ENCODE data around the gene TNS3. TPM values are rescaled to one million over a fixed set of nuclear protein-coding genes. Genes with fewer than 3 reads are reported as not detected.

TNS3 gene
- total RNA-seq, 1 donor from 2014 or later, result 92.9 TPM

DNA sequence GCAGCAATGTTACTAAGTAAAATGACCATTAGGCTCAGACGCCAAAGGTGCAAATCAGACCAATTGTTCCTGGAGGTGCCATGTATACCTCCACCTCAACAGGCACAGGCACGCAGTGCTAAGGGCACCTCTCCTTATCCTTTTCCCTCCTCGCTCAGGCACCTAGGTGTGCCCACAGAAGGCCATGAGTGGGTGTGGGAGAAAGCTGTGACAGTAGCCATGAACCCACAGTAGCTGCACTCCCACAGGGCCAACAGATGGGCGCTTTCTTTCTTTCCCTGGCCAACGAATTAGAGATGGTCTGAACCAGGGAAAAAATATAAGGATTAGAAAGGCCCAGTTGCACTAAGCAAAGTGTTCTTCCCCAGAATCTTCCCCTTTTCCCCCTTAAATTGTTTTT, 15.5 kb upstream of the TNS3 start:
- Histone ChIP-seq H4K20me1 (ENCODE audit: insufficient read depth, low read length) (no peaks in the 10 kb centered on the region), H3K9ac (ENCODE audit: low read length) (no peak overlapping the region), H3K9me3 (ENCODE audit: insufficient read depth, low read depth, low read length) (peaks cover 26% of the 10 kb centered on the region), H3K36me3 (ENCODE audit: insufficient read depth, low read length) (no peaks in the 10 kb centered on the region), H3K79me2 (ENCODE audit: insufficient read depth, low read length) (no peaks in the 10 kb centered on the region), H3K4me3 (ENCODE audit: insufficient read depth, low read depth, low read length) (no peak overlapping the region), H3K27me3 (ENCODE audit: insufficient read depth, low read length) (no peaks in the 10 kb centered on the region), H2AFZ (ENCODE audit: low read depth, low read length) (no peak overlapping the region), H3K27ac (ENCODE audit: low read depth, low read length) (no peak overlapping the region), H3K4me1 (ENCODE audit: insufficient read depth, low read length) (peaks cover 24% of the 10 kb centered on the region), H3K4me2 (ENCODE audit: low read length) (no peak overlapping the region)
- TF ChIP-seq, protein P1, sequence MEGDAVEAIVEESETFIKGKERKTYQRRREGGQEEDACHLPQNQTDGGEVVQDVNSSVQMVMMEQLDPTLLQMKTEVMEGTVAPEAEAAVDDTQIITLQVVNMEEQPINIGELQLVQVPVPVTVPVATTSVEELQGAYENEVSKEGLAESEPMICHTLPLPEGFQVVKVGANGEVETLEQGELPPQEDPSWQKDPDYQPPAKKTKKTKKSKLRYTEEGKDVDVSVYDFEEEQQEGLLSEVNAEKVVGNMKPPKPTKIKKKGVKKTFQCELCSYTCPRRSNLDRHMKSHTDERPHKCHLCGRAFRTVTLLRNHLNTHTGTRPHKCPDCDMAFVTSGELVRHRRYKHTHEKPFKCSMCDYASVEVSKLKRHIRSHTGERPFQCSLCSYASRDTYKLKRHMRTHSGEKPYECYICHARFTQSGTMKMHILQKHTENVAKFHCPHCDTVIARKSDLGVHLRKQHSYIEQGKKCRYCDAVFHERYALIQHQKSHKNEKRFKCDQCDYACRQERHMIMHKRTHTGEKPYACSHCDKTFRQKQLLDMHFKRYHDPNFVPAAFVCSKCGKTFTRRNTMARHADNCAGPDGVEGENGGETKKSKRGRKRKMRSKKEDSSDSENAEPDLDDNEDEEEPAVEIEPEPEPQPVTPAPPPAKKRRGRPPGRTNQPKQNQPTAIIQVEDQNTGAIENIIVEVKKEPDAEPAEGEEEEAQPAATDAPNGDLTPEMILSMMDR (IDR thresholded peaks at IDR 0.05; ENCODE audit: insufficient read depth, low read depth, low read length), result no peak
- TF ChIP-seq EZH2 (IDR thresholded peaks at IDR 0.05; ENCODE audit: insufficient read depth, low read length), result no peak
- Mint-ChIP-seq H3K9me3 (ENCODE audit: unreplicated experiment) (peaks cover 21% of the 10 kb centered on the region), H3K4me1 (ENCODE audit: low read depth, unreplicated experiment) (peaks cover 23% of the 10 kb centered on the region), H3K36me3 (ENCODE audit: low read depth, unreplicated experiment) (peaks cover 2% of the 10 kb centered on the region), H3K4me3 (ENCODE audit: unreplicated experiment) (no peak overlapping the region), H3K27ac (ENCODE audit: unreplicated experiment) (no peak overlapping the region), H3K27me3 (ENCODE audit: low read depth, unreplicated experiment) (no peaks in the 10 kb centered on the region)
- FAIRE-seq (no peak), DNase-seq (ENCODE audit: low read depth) (no peak)

DNA sequence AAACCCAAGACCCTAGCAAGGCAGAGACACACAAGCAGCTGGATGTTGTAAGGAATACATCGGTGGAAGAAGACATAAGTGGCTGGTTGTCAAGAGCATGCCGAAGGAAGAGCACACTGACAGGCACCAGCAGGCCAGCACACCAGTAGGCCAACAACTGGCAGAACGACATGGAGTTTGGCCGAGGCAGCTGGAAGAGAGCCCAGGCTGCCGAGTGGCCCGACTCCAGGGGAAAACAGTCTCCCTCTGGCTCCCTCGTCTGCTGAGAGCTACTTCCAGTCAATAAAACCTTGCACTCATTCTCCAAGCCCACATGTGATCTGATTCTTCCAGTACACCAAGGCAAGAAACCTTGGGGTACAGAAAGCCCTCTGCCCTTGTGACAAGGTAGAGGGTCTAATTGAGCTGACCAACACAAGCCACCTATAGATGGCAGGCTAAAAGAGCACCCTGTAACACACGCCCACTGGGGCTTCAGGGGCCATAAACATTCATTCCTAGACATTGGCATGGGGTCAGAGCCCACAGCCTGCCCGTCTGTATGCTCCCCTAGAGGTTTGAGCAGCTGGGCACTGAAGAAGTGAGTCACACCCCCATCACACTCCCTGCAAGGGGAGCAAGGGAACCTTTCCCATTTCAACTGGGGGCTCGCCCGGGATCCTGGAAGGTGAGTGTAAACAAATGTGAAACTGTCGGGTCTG, 14.7 kb upstream of the TNS3 start:
- Mint-ChIP-seq H3K9me3 (ENCODE audit: unreplicated experiment) (peaks cover 21% of the 10 kb centered on the region), H3K4me3 (ENCODE audit: unreplicated experiment) (no peak overlapping the region), H3K27ac (ENCODE audit: unreplicated experiment) (no peak overlapping the region), H3K36me3 (ENCODE audit: low read depth, unreplicated experiment) (peaks cover 2% of the 10 kb centered on the region), H3K27me3 (ENCODE audit: low read depth, unreplicated experiment) (no peaks in the 10 kb centered on the region), H3K4me1 (ENCODE audit: low read depth, unreplicated experiment) (peaks cover 22% of the 10 kb centered on the region)
- peaks cover 26% of the 10 kb centered on the region for H3K9me3 ChIP-seq (ENCODE audit: insufficient read depth, low read depth, low read length)
- H3K79me2 ChIP-seq (ENCODE audit: insufficient read depth, low read length), result no peaks in the 10 kb centered on the region
- FAIRE-seq (no peak), DNase-seq (ENCODE audit: low read depth) (no peak)
- no peaks in the 10 kb centered on the region for H3K27me3 ChIP-seq (ENCODE audit: insufficient read depth, low read length)
- H3K4me2 ChIP-seq (ENCODE audit: low read length), result no peak overlapping the region
- no peak for TF ChIP-seq EZH2 (IDR thresholded peaks at IDR 0.05; ENCODE audit: insufficient read depth, low read length)
- TF ChIP-seq, protein P1 (IDR thresholded peaks at IDR 0.05; ENCODE audit: insufficient read depth, low read depth, low read length), result no peak
- H3K9ac ChIP-seq (ENCODE audit: low read length), result no peak overlapping the region
- no peak overlapping the region for H3K27ac ChIP-seq (ENCODE audit: low read depth, low read length)
- H4K20me1 ChIP-seq (ENCODE audit: insufficient read depth, low read length), result no peaks in the 10 kb centered on the region
- H3K4me3 ChIP-seq (ENCODE audit: insufficient read depth, low read depth, low read length), result no peak overlapping the region
- H2AFZ ChIP-seq (ENCODE audit: low read depth, low read length), result no peak overlapping the region
- H3K4me1 ChIP-seq (ENCODE audit: insufficient read depth, low read length), result peaks cover 17% of the 10 kb centered on the region
- H3K36me3 ChIP-seq (ENCODE audit: insufficient read depth, low read length), result no peaks in the 10 kb centered on the region

DNA sequence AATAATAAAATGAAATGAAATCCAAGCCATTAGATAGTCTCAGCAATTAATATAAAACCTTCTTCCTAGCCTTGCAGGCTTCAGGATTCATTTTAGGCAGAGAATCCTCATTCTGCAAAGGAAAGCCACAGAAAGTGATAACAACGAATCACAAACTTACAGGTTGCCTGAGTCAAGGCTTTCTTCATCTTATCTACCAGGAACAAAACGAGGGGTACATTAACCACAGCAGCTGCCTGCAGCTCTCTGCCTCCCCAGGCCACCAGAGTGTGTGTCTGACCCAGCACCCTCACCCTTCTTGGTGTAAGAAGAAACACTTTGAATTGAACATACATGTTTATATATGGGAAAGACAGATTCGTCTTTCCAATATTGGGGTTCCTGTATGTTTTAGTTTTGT, 12.5 kb upstream of the TNS3 start:
- Mint-ChIP-seq H3K27ac (ENCODE audit: unreplicated experiment) (no peak overlapping the region), H3K27me3 (ENCODE audit: low read depth, unreplicated experiment) (no peaks in the 10 kb centered on the region), H3K4me3 (ENCODE audit: unreplicated experiment) (no peak overlapping the region), H3K9me3 (ENCODE audit: unreplicated experiment) (peaks cover 21% of the 10 kb centered on the region), H3K36me3 (ENCODE audit: low read depth, unreplicated experiment) (peaks cover 2% of the 10 kb centered on the region), H3K4me1 (ENCODE audit: low read depth, unreplicated experiment) (peaks cover 23% of the 10 kb centered on the region)
- no peak for FAIRE-seq
- Histone ChIP-seq H3K27ac (ENCODE audit: low read depth, low read length) (no peak overlapping the region), H3K4me1 (ENCODE audit: insufficient read depth, low read length) (peaks cover 5% of the 10 kb centered on the region), H4K20me1 (ENCODE audit: insufficient read depth, low read length) (no peaks in the 10 kb centered on the region), H2AFZ (ENCODE audit: low read depth, low read length) (no peak overlapping the region), H3K9me3 (ENCODE audit: insufficient read depth, low read depth, low read length) (peaks cover 26% of the 10 kb centered on the region), H3K9ac (ENCODE audit: low read length) (no peak overlapping the region), H3K4me3 (ENCODE audit: insufficient read depth, low read depth, low read length) (no peak overlapping the region), H3K27me3 (ENCODE audit: insufficient read depth, low read length) (no peaks in the 10 kb centered on the region), H3K4me2 (ENCODE audit: low read length) (no peak overlapping the region), H3K79me2 (ENCODE audit: insufficient read depth, low read length) (no peaks in the 10 kb centered on the region), H3K36me3 (ENCODE audit: insufficient read depth, low read length) (no peaks in the 10 kb centered on the region)
- TF ChIP-seq, protein P1 (IDR thresholded peaks at IDR 0.05; ENCODE audit: insufficient read depth, low read depth, low read length), result no peak
- no peak for TF ChIP-seq EZH2 (IDR thresholded peaks at IDR 0.05; ENCODE audit: insufficient read depth, low read length)
- DNase-seq (ENCODE audit: low read depth), result no peak
